NCI-H2227 (cell line): ENCODE results near the gene PLS1.
"Not testable (repeated sequence)": the region's sequence is repeated elsewhere in the genome, so short reads cannot be mapped to it uniquely, and the experiment has no call there.

Source experiments
- DNase-seq: peaks from one replicate; lab custom pipeline; 2025; ENCODE audit not compliant: unreplicated experiment; lab: John Stamatoyannopoulos, UW

PLS1 gene

GRCh38 chr3:142680710-142681109 lies 84.5 kb downstream of the PLS1 start:
- DNase-seq = no peak

- no peak for DNase-seq
These were observed 94.4 kb downstream of the PLS1 start for GRCh38 chr3:142690613-142691012.

- DNase-seq = no peak
These were observed 95.3 kb downstream of the PLS1 start for GRCh38 chr3:142691527-142691926.

- DNase-seq = no peak
These were observed 97.1 kb downstream of the PLS1 start for GRCh38 chr3:142693136-142693853.

- no peak for DNase-seq
These were observed 98.0 kb downstream of the PLS1 start for GRCh38 chr3:142694225-142694624.

GRCh38 chr3:142705198-142705597 lies 109.0 kb downstream of the PLS1 start:
- peak; percentile 62 for DNase-seq

- DNase-seq = no peak
These were observed 110.3 kb downstream of the PLS1 start for GRCh38 chr3:142706321-142707127.

- DNase-seq = no peak
These were observed 113.0 kb downstream of the PLS1 start for GRCh38 chr3:142709207-142709606.

GRCh38 chr3:142714882-142715281 lies 118.7 kb downstream of the PLS1 start:
- not testable (repeated sequence) for DNase-seq

GRCh38 chr3:142716102-142716501 lies 119.9 kb downstream of the PLS1 start:
- no peak for DNase-seq

- DNase-seq = no peak
These were observed 127.4 kb downstream of the PLS1 start for GRCh38 chr3:142723665-142723967.

- DNase-seq = peak; percentile 86
These were observed 127.9 kb downstream of the PLS1 start, which contains the start of gene TRPC1 for GRCh38 chr3:142723968-142724681. TRPC1 (plus strand) TSS chr3:142724034; CDS start chr3:142724560, 526 bp downstream.

GRCh38 chr3:142724682-142725356 lies 128.6 kb downstream of the PLS1 start:
- DNase-seq = peak; percentile 58

- no peak for DNase-seq
These were observed 129.2 kb downstream of the PLS1 start for GRCh38 chr3:142725357-142725739.

- DNase-seq = no peak
These were observed 129.8 kb downstream of the PLS1 start for GRCh38 chr3:142726017-142726416.

- no peak for DNase-seq
These were observed 135.9 kb downstream of the PLS1 start for GRCh38 chr3:142732066-142732465.

GRCh38 chr3:142734834-142735233 lies 138.6 kb downstream of the PLS1 start:
- no peak for DNase-seq

GRCh38 chr3:142735462-142735861 lies 139.3 kb downstream of the PLS1 start:
- DNase-seq = no peak

- DNase-seq = no peak
These were observed 142.2 kb downstream of the PLS1 start for GRCh38 chr3:142738396-142738795.

- no peak for DNase-seq
These were observed 150.5 kb downstream of the PLS1 start for GRCh38 chr3:142746646-142747045.

- not testable (repeated sequence) for DNase-seq
These were observed 154.3 kb downstream of the PLS1 start for GRCh38 chr3:142750531-142750930.
